Adrenal gland (tissue), 12 donors: ENCODE results near the gene BTBD9. TPM values are rescaled to one million over a fixed set of nuclear protein-coding genes. Genes with fewer than 3 reads are reported as not detected.

Experiments used
- DNase-seq, 7 donors: peaks; one replicate each; pipeline ENCODE4 v3.0.0-alpha.2; 2019 to 2020
- H3K27ac ChIP-seq, 5 donors: fragments of 200-600 bp; sonication (generic) in 4 of 5; 1 replicate in 3 of 5; 2 replicates in 2 of 5; pipeline versions ENCODE4 v1.5.1 to v1.8.0; 2016 to 2020; ENCODE audit warnings: mild to moderate bottlenecking in 1 of 5
- H3K27me3 ChIP-seq: fragments of 200-600 bp; 2 replicates; pipeline ENCODE4 v1.8.0; 2021
- H3K36me3 ChIP-seq, 2 donors: fragments of 200-600 bp; replicated peaks in 1 of 2; 1 replicate in 1 of 2; 2 replicates in 1 of 2; pipeline versions ENCODE4 v1.5.1 to v1.8.0; 2018 to 2022
- H3K4me1 ChIP-seq, 2 donors: fragments of 200-600 bp; replicated peaks in 1 of 2; 1 replicate in 1 of 2; 2 replicates in 1 of 2; pipeline versions ENCODE4 v1.5.1 to v1.8.0; 2018 to 2021
- H3K4me3 ChIP-seq, 4 donors: fragments of 200-600 bp; sonication (generic) in 3 of 4; one replicate each; pipeline ENCODE4 v1.5.1; 2016 to 2018
- H3K9me3 ChIP-seq, 3 donors: fragments of 200-600 bp; sonication (generic) in 1 of 3; replicated peaks in 1 of 3; 1 replicate in 2 of 3; 2 replicates in 1 of 3; pipeline versions ENCODE4 v1.5.1 to v1.8.0; 2016 to 2021
- POLR2A ChIP-seq, 2 donors: fragments of 450-650 bp; IDR thresholded peaks; one replicate each; pipeline ENCODE4 v1.6.1; 2017; ENCODE audit warnings: antibody characterized with exemption in 2 of 2, mild to moderate bottlenecking in 2 of 2, moderate library complexity in 1 of 2
- WGBS, 4 donors: extraction: QIAGEN DNeasy Blood & Tissue Kit in 2 of 4; methylation state at CpG; one replicate each; pipeline versions ENCODE4 v1.1.5 to v1.1.7; 2013 to 2017; 5-methylcytosine and 5-hydroxymethylcytosine counted together
- intact Hi-C, 2 donors: fragments of 100-400 bp; cut with DNase I; formaldehyde crosslinking; loops; one replicate each; pipeline versions ENCODE4 v1.14.1 to v1.15.0; 2022 to 2023
- polyA plus RNA-seq, 3 donors: library from polyadenylated mRNA; stranded (reverse); fragments of 200-250 nt in 2 of 3; fragments of 350-450 nt in 1 of 3; fragmentation: Illumina TruSeq in 1 of 3; extraction: RNeasy Lipid Tissue Mini Kit (QIAGEN cat#74804) in 1 of 3; gene quantifications; one replicate each; pipeline ENCODE4 v1.2.3, GENCODE V29; 2013 to 2014
- total RNA-seq, 9 donors: library from RNA; depleted of rRNA in 4 of 9; stranded (reverse); fragments of >200 nt in 4 of 9; fragments of 120-200 nt in 1 of 9; fragmentation: NEBNext Ultra II Directional in 1 of 9; extraction: Animal tissue kit (Norgen Biotek cat#: 25700) in 1 of 9; gene quantifications; one replicate each; pipeline versions ENCODE4 v1.1.0 to v1.2.4, GENCODE V29; 2013 to 2023
- TF ChIP-seq, protein P1 (sequence below), 6 experiments: fragments of 450-650 bp in 4 of 6; fragments of 200-600 bp in 2 of 6; sonication (generic) in 1 of 6; IDR thresholded peaks; 1 replicate in 5 of 6; 2 replicates in 1 of 6; pipeline versions ENCODE4 v1.5.1 to v1.8.0; 2016 to 2021; ENCODE audit warnings: antibody characterized with exemption in 6 of 6, mild to moderate bottlenecking in 2 of 6, moderate library complexity in 1 of 6
- donor health status: healthy with polysubstance abuse.
- donor health status: Bipolar disorder and iron deficiency.
- donor health status: DM: yes; HTN: yes; CAD: no.
- donor health status: DM: no; HTN: no; CAD: no.
- donor health status: DM: no; HTN: no; CAD: no.
- donor health status: DM: yes; HTN: yes; CAD: no.

Gene BTBD9
- total and polyA plus RNA-seq, 12 donors = 2.4 to 29.6 (median 18.1) TPM

DNA sequence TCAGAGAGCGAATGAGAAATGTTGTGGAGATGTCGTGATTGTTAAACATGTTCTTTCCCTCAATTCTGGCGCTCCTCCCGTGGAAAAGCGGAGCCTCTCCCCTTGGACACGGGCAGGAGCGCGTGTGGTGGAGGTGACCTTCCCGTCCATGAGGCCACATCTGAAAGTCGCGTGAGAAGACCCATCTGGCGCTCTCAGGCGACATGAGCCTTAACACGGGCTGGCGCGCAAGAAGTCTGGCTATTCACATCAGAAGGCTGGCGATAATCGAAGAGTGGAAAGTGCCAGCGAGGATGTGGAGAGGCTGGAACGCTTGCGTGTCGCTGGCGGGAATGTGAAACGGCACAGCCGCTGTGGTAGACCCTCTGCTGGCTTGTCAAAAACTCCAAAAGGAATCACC, 478.9 kb downstream of the BTBD9 start:
- H3K9me3 ChIP-seq = no peaks in the 10 kb centered on the region
- H3K27ac ChIP-seq = no peak overlapping the region
- H3K36me3 ChIP-seq = no peaks in the 10 kb centered on the region
- H3K4me1 ChIP-seq = no peaks in the 10 kb centered on the region
- intact Hi-C loops = no loop called here
- H3K27me3 ChIP-seq = no peaks in the 10 kb centered on the region
- WGBS, 4 donors = 95 to 99% (median 97%) methylated on average over 25 of the region's 25 CpGs
- no peak for TF ChIP-seq POLR2A (IDR thresholded peaks at IDR 0.05)
- TF ChIP-seq, protein P1, sequence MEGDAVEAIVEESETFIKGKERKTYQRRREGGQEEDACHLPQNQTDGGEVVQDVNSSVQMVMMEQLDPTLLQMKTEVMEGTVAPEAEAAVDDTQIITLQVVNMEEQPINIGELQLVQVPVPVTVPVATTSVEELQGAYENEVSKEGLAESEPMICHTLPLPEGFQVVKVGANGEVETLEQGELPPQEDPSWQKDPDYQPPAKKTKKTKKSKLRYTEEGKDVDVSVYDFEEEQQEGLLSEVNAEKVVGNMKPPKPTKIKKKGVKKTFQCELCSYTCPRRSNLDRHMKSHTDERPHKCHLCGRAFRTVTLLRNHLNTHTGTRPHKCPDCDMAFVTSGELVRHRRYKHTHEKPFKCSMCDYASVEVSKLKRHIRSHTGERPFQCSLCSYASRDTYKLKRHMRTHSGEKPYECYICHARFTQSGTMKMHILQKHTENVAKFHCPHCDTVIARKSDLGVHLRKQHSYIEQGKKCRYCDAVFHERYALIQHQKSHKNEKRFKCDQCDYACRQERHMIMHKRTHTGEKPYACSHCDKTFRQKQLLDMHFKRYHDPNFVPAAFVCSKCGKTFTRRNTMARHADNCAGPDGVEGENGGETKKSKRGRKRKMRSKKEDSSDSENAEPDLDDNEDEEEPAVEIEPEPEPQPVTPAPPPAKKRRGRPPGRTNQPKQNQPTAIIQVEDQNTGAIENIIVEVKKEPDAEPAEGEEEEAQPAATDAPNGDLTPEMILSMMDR (IDR thresholded peaks at IDR 0.05) = no peak
- no peak overlapping the region for H3K4me3 ChIP-seq
- no peak for DNase-seq

DNA sequence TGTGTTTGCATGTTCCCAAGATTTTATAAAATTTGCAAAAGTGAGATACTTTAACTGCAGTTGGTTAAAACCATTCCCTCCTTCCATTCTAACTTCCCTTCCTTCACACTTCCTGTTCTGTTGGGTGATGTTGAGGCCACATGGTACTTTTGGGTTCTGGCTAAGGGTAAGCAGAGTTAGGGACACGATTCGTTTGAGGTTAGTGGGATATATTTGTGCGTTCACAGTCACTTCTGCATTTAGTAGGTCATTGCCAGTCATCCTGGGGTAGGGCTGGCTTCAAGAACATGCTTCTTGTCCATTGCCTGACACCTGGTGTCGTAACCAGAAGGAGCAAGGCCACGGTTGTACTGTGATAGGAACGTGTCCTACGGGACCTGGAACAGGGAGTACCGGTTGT, 480.1 kb downstream of the BTBD9 start:
- no peaks in the 10 kb centered on the region for H3K9me3 ChIP-seq
- H3K36me3 ChIP-seq = no peaks in the 10 kb centered on the region
- intact Hi-C loops = no loop called here
- 83 to 90% (median 87%) methylated on average over 8 of the region's 8 CpGs for WGBS, 4 donors
- no peak overlapping the region for H3K4me3 ChIP-seq
- no peaks in the 10 kb centered on the region for H3K4me1 ChIP-seq
- no peaks in the 10 kb centered on the region for H3K27me3 ChIP-seq
- H3K27ac ChIP-seq = no peak overlapping the region
- TF ChIP-seq POLR2A (IDR thresholded peaks at IDR 0.05) = no peak
- TF ChIP-seq, protein P1 (IDR thresholded peaks at IDR 0.05) = no peak
- DNase-seq = no peak

DNA sequence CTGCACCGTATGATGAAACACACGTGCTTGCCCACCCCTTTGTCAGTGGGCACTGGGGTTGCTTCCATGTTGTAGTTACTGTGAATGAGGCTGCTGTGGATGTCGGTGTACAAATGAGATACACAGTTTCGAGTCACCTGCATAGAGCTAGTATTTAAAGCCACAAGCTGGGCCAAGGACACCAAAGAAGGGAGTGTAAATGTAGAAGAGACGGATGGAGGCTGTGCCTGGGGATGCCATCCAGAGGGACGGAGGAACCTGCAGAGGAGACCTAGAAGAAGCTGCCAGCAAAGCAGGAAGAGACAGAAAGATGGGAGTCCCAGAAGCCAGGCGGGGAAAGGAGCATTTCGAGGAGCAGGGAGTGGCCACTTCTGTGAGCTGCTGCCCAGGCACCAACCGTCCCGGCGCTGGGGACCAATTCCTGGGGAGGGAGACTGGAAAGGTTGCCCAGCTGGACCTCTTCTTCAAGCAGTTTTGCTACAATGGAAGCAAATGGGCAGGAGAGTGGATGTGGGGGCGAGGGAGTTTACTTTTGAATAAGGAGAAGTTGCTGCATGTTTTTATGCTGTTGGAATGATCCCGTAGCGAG, 480.9 kb downstream of the BTBD9 start:
- Histone ChIP-seq H3K36me3 (no peaks in the 10 kb centered on the region), H3K27me3 (no peaks in the 10 kb centered on the region), H3K27ac (no peak overlapping the region), H3K4me3 (no peak overlapping the region), H3K9me3 (no peaks in the 10 kb centered on the region), H3K4me1 (no peaks in the 10 kb centered on the region)
- intact Hi-C loops = no loop called here
- WGBS, 4 donors = 87 to 95% (median 92%) methylated on average over 14 of the region's 14 CpGs
- no peak for DNase-seq
- TF ChIP-seq, protein P1 (IDR thresholded peaks at IDR 0.05) = no peak
- no peak for TF ChIP-seq POLR2A (IDR thresholded peaks at IDR 0.05)

DNA sequence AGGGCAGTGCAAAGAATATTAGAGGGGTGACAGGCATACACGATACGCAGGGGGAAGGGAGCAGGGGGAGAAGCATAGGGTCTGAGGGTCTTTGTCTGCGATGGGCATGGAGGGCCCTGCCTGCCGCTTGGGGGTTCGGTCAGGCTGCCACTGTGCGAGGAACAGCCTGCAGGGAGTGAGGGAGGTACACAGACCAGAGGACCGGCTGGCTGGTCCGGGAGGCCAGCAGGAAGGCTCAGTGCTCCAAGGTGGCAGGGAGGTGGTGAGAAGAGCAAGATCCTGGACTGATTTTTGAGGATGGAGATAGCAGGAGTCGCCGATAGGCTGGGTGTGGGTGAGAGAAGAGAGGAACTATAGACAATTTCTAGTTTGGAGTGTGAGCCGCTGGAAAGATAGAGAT, 481.8 kb downstream of the BTBD9 start:
- H3K27ac ChIP-seq = no peak overlapping the region
- no peak for TF ChIP-seq POLR2A (IDR thresholded peaks at IDR 0.05)
- TF ChIP-seq, protein P1 (IDR thresholded peaks at IDR 0.05) = no peak
- peaks cover 0 to 4% of the 10 kb centered on the region in 2 donors for H3K36me3 ChIP-seq
- no peak for DNase-seq
- no peaks in the 10 kb centered on the region for H3K27me3 ChIP-seq
- H3K9me3 ChIP-seq = no peaks in the 10 kb centered on the region
- H3K4me3 ChIP-seq = no peak overlapping the region
- WGBS, 4 donors = 83 to 91% (median 90%) methylated on average over 8 to 11 of the region's 11 CpGs
- intact Hi-C loops = no loop called here
- H3K4me1 ChIP-seq = no peaks in the 10 kb centered on the region
